HEK293 (cell line): Measurements from ENCODE around the gene PPP1R14C.

Experiments used
- CTCF ChIP-seq: fragments of 450-650 bp; formaldehyde crosslinking; IDR thresholded peaks from 2 replicates; pipeline ENCODE4 v1.5.1; 2016; ENCODE audit warnings: missing biosample characterization, missing genetic modification characterization
- ZBTB1 ChIP-seq: fragments of 450-650 bp; formaldehyde crosslinking; IDR thresholded peaks from 2 replicates; pipeline ENCODE4 v1.5.1; 2016; ENCODE audit warnings: missing biosample characterization, missing genetic modification characterization
- ZBTB7A ChIP-seq: fragments of 450-650 bp; formaldehyde crosslinking; IDR thresholded peaks from 2 replicates; pipeline ENCODE4 v1.5.1; 2016; ENCODE audit warnings: low read depth, missing biosample characterization, missing genetic modification characterization
- ZNF121 ChIP-seq: fragments of 450-650 bp; formaldehyde crosslinking; IDR thresholded peaks from 2 replicates; pipeline ENCODE4 v1.5.1; 2016; ENCODE audit warnings: missing biosample characterization, missing genetic modification characterization
- ZNF362 ChIP-seq: fragments of 450-650 bp; formaldehyde crosslinking; IDR thresholded peaks from 2 replicates; pipeline ENCODE4 v1.5.1; 2016; ENCODE audit warnings: missing biosample characterization, missing genetic modification characterization
- ZNF394 ChIP-seq: fragments of 450-650 bp; formaldehyde crosslinking; IDR thresholded peaks from 2 replicates; pipeline ENCODE4 v1.5.1; 2016; ENCODE audit warnings: missing biosample characterization, missing genetic modification characterization, mild to moderate bottlenecking, moderate library complexity, borderline replicate concordance
- ZNF449 ChIP-seq: fragments of 450-650 bp; formaldehyde crosslinking; IDR thresholded peaks from 2 replicates; pipeline ENCODE4 v1.5.1; 2017; ENCODE audit warnings: missing biosample characterization, mild to moderate bottlenecking, missing genetic modification characterization, moderate library complexity
- ZNF473 ChIP-seq: fragments of 450-650 bp; formaldehyde crosslinking; IDR thresholded peaks from 2 replicates; pipeline ENCODE4 v1.5.1; 2017; ENCODE audit warnings: missing biosample characterization, missing genetic modification characterization
- ZNF747 ChIP-seq: fragments of 450-650 bp; formaldehyde crosslinking; IDR thresholded peaks from 2 replicates; pipeline ENCODE4 v1.5.1; 2016; ENCODE audit warnings: missing biosample characterization, missing genetic modification characterization

- TF ChIP-seq ZNF121 (tag by site-specific recombination) (no peak), CTCF (no peak), ZNF747 (tag by site-specific recombination) (no peak), ZBTB1 (tag by site-specific recombination) (no peak), ZNF473 (no peak), ZBTB7A (tag by site-specific recombination) (no peak), ZNF362 (no peak), ZNF394 (tag by site-specific recombination) (no peak), ZNF449 (tag by site-specific recombination) (no peak)
Observed at GRCh38 chr6:150116200-150116800, 26.5 kb upstream of the PPP1R14C start.
